Vagina (tissue), 2 donors: ENCODE results near the gene LBX2.

Source experiments
- CTCF ChIP-seq, 3 experiments: fragments of 450-650 bp in 2 of 3; fragments of 200-600 bp in 1 of 3; sonication (generic) in 1 of 3; IDR thresholded peaks; one replicate each; pipeline ENCODE4 v1.5.1; 2017 to 2019; ENCODE audit warnings: antibody characterized with exemption in 3 of 3, mild to moderate bottlenecking in 2 of 3, moderate library complexity in 2 of 3
- POLR2AphosphoS5 ChIP-seq, 2 donors: sonication (generic); formaldehyde crosslinking; IDR thresholded peaks; one replicate each; pipeline ENCODE4 v1.9.0; 2017; ENCODE audit warnings: antibody characterized with exemption in 2 of 2, mild to moderate bottlenecking in 2 of 2, low read depth in 1 of 2; ENCODE audit not compliant: insufficient read depth in 1 of 2

GRCh38 chr2:74534411-74534810 lies 35.0 kb upstream of the LBX2 start:
- TF ChIP-seq CTCF (IDR thresholded peaks at IDR 0.05) (no peak), POLR2AphosphoS5 (IDR thresholded peaks at IDR 0.05; ENCODE audit: insufficient read depth in 1 of 2, low read depth in 1 of 2) (no peak)
